Spleen (tissue), 7 donors: ENCODE results near the gene JADE2.

Source experiments
- CTCF ChIP-seq, 11 experiments: fragments of 200-600 bp in 7 of 11; fragments of 450-650 bp in 4 of 11; sonication (generic) in 4 of 11; IDR thresholded peaks in 8 of 11; conservative IDR thresholded peaks in 3 of 11; 1 replicate in 7 of 11; 2 replicates in 4 of 11; pipeline versions ENCODE4 v1.4.0 to v1.8.0; 2016 to 2021; ENCODE audit warnings: antibody characterized with exemption in 11 of 11, inconsistent platforms in 4 of 11, mild to moderate bottlenecking in 1 of 11
- POLR2AphosphoS5 ChIP-seq, 3 donors: sonication (generic); formaldehyde crosslinking; IDR thresholded peaks; one replicate each; pipeline ENCODE4 v1.5.1; 2017; ENCODE audit warnings: antibody characterized with exemption in 3 of 3
- donor health status: DM: no; HTN: no; CAD: no; lungs with moderate emphysema.
- donor health status: DM: no; HTN: no; CAD: no.
- donor health status: DM: no; HTN: no; CAD: no.

- TF ChIP-seq CTCF (IDR thresholded peaks at IDR 0.05 in 8 of 11, conservative IDR thresholded peaks at IDR 0.05 in 3 of 11) (no peak), POLR2AphosphoS5 (IDR thresholded peaks at IDR 0.05) (no peak)
Observed at GRCh38 chr5:134506054-134507039, 19.1 kb upstream of the JADE2 start.
